HUES64 (cell line): Measurements from ENCODE around the gene KCP.

ENCODE experiments used
- H3K27ac ChIP-seq: 2 replicates; pipeline ENCODE4 v1.7.0; 2013; ENCODE audit warnings: low read depth, low read length, inconsistent platforms
- H3K27me3 ChIP-seq: 2 replicates; pipeline ENCODE4 v1.6.1; 2013; ENCODE audit warnings: mild to moderate bottlenecking, low read length; ENCODE audit not compliant: insufficient read depth
- H3K36me3 ChIP-seq: 2 replicates; pipeline ENCODE4 v1.6.1; 2013; ENCODE audit warnings: mild to moderate bottlenecking, low read length; ENCODE audit not compliant: insufficient read depth
- H3K4me1 ChIP-seq: 2 replicates; pipeline ENCODE4 v1.6.1; 2013; ENCODE audit warnings: mild to moderate bottlenecking, low read length, moderate library complexity; ENCODE audit not compliant: insufficient read depth
- H3K4me3 ChIP-seq: 2 replicates; pipeline ENCODE4 v1.5.1; 2013; ENCODE audit warnings: mild to moderate bottlenecking, low read length, moderate library complexity
- H3K9ac ChIP-seq: 2 replicates; pipeline ENCODE4 v1.6.1; 2013; ENCODE audit warnings: mild to moderate bottlenecking, low read depth, low read length
- H3K9me3 ChIP-seq: 2 replicates; pipeline ENCODE4 v1.6.1; 2013; ENCODE audit warnings: low read depth, low read length; ENCODE audit not compliant: insufficient read depth
- WGBS: fragments of 150-250, 120-280 bp; methylation state at CpG from one replicate; pipeline ENCODE4 v1.1.7; 2013; ENCODE audit warnings: missing lambda C conversion rate; 5-methylcytosine and 5-hydroxymethylcytosine counted together

Gene KCP

GRCh38 chr7:128852537-128853254, 57.8 kb downstream of the KCP start:
- Histone ChIP-seq H3K27me3 (no peaks in the 10 kb centered on the region), H3K36me3 (peaks cover 62% of the 10 kb centered on the region), H3K9me3 (no peaks in the 10 kb centered on the region), H3K27ac (no peak overlapping the region), H3K9ac (no peak overlapping the region), H3K4me1 (no peaks in the 10 kb centered on the region), H3K4me3 (no peak overlapping the region)
- WGBS = 95% methylated on average over 28 of the region's 28 CpGs

- Histone ChIP-seq H3K4me1 (no peaks in the 10 kb centered on the region), H3K4me3 (no peak overlapping the region), H3K27ac (no peak overlapping the region), H3K9me3 (no peaks in the 10 kb centered on the region), H3K27me3 (no peaks in the 10 kb centered on the region), H3K9ac (no peak overlapping the region; the same call in 1 of the 2 replicates), H3K36me3 (peaks cover 61% of the 10 kb centered on the region)
- WGBS = 95% methylated on average over 18 of the region's 18 CpGs
Observed at GRCh38 chr7:128849804-128850490, 60.6 kb downstream of the KCP start.

DNA sequence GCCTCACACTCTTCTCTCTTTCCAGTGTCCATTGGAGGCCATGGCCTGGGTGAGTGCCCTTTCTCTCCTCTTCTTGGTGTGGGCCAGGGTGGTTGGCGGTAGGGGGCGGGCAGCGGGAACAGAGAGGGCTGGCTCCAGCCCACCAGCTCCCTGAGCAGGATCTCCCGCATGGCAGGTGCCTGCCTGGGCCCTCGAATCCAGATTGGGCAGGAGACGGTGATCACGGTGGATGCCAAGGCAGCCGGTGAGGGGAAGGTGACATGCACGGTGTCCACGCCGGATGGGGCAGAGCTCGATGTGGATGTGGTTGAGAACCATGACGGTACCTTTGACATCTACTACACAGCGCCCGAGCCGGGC, 61.4 kb downstream of the KCP start:
- H3K36me3 ChIP-seq = peaks cover 60% of the 10 kb centered on the region
- WGBS = 96% methylated on average over 16 of the region's 16 CpGs

GRCh38 chr7:128848289-128849155, 62.0 kb downstream of the KCP start:
- Histone ChIP-seq H3K27ac (no peak overlapping the region), H3K36me3 (peaks cover 58% of the 10 kb centered on the region), H3K4me3 (no peak overlapping the region), H3K9me3 (no peaks in the 10 kb centered on the region), H3K9ac (no peak overlapping the region), H3K4me1 (no peaks in the 10 kb centered on the region), H3K27me3 (no peaks in the 10 kb centered on the region)
- 95% methylated on average over 31 of the region's 31 CpGs for WGBS

More for the DNA sequence above, 61.4 kb downstream of the KCP start:
- Histone ChIP-seq H3K27ac (no peak overlapping the region), H3K9me3 (no peaks in the 10 kb centered on the region), H3K4me3 (no peak overlapping the region), H3K9ac (no peak overlapping the region; the same call in 1 of the 2 replicates), H3K27me3 (no peaks in the 10 kb centered on the region), H3K4me1 (no peaks in the 10 kb centered on the region)

GRCh38 chr7:128847721-128848211, 62.7 kb downstream of the KCP start:
- H3K27me3 ChIP-seq = no peaks in the 10 kb centered on the region
- no peak overlapping the region for H3K4me3 ChIP-seq
- no peaks in the 10 kb centered on the region for H3K9me3 ChIP-seq
- 96% methylated on average over 17 of the region's 17 CpGs for WGBS
- H3K27ac ChIP-seq = no peak overlapping the region
- H3K36me3 ChIP-seq = peaks cover 59% of the 10 kb centered on the region
- H3K4me1 ChIP-seq = no peaks in the 10 kb centered on the region
- H3K9ac ChIP-seq = no peak overlapping the region

- no peak overlapping the region for H3K9ac ChIP-seq
Observed at GRCh38 chr7:128846781-128847444, 63.6 kb downstream of the KCP start.

DNA sequence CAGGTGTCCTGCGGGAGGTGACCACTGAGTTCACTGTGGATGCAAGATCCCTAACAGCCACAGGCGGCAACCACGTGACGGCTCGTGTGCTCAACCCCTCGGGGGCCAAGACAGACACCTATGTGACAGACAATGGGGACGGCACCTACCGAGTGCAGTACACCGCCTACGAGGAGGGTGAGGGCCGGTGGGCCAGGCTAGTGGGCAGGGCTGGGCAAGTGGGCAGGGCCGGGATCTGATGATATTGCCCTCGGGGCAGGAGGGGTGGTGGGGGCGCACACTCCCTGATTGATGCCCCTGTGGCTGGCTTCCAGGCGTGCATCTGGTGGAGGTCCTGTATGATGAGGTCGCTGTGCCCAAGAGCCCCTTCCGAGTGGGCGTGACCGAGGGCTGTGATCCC, 64.5 kb downstream of the KCP start:
- Histone ChIP-seq H3K9ac (no peak overlapping the region), H3K36me3 (peaks cover 48% of the 10 kb centered on the region; the same call in 1 of the 2 replicates), H3K9me3 (no peaks in the 10 kb centered on the region)

More at GRCh38 chr7:128846781-128847444, 63.6 kb downstream of the KCP start:
- Histone ChIP-seq H3K9me3 (no peaks in the 10 kb centered on the region), H3K27me3 (no peaks in the 10 kb centered on the region), H3K4me3 (no peak overlapping the region), H3K27ac (no peak overlapping the region), H3K4me1 (no peaks in the 10 kb centered on the region), H3K36me3 (peaks cover 55% of the 10 kb centered on the region; the same call in 1 of the 2 replicates)
- 95% methylated on average over 14 of the region's 14 CpGs for WGBS

GRCh38 chr7:128845475-128845874, 65.0 kb downstream of the KCP start:
- no peaks in the 10 kb centered on the region for H3K9me3 ChIP-seq
- no peak overlapping the region for H3K4me3 ChIP-seq
- WGBS = 89% methylated on average over 5 of the region's 5 CpGs
- no peaks in the 10 kb centered on the region for H3K4me1 ChIP-seq
- no peaks in the 10 kb centered on the region for H3K27me3 ChIP-seq
- H3K9ac ChIP-seq = no peak overlapping the region
- H3K36me3 ChIP-seq = peaks cover 46% of the 10 kb centered on the region; the same call in 1 of the 2 replicates
- no peak overlapping the region for H3K27ac ChIP-seq

More for the DNA sequence above, 64.5 kb downstream of the KCP start:
- H3K4me3 ChIP-seq = no peak overlapping the region
- H3K4me1 ChIP-seq = no peaks in the 10 kb centered on the region
- WGBS = 92% methylated on average over 19 of the region's 19 CpGs
- no peaks in the 10 kb centered on the region for H3K27me3 ChIP-seq
- no peak overlapping the region for H3K27ac ChIP-seq

DNA sequence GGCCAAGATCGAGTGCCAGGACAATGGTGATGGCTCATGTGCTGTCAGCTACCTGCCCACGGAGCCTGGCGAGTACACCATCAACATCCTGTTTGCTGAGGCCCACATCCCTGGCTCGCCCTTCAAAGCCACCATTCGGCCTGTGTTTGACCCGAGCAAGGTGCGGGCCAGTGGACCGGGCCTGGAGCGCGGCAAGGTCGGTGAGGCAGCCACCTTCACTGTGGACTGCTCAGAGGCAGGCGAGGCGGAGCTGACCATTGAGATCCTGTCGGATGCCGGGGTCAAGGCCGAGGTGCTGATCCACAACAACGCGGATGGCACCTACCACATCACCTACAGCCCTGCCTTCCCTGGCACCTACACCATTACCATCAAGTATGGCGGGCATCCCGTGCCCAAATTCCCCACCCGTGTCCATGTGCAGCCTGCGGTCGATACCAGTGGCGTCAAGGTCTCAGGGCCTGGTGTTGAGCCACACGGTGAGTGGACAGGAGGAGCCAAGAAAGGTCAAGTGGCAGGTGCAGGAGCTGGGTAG, 65.7 kb downstream of the KCP start:
- H3K9me3 ChIP-seq = no peaks in the 10 kb centered on the region
- no peak overlapping the region for H3K27ac ChIP-seq
- no peaks in the 10 kb centered on the region for H3K27me3 ChIP-seq
- no peak overlapping the region for H3K9ac ChIP-seq
- WGBS = 96% methylated on average over 25 of the region's 25 CpGs
- H3K36me3 ChIP-seq = peaks cover 46% of the 10 kb centered on the region; the same call in 1 of the 2 replicates
- no peak overlapping the region for H3K4me3 ChIP-seq
- H3K4me1 ChIP-seq = no peaks in the 10 kb centered on the region

DNA sequence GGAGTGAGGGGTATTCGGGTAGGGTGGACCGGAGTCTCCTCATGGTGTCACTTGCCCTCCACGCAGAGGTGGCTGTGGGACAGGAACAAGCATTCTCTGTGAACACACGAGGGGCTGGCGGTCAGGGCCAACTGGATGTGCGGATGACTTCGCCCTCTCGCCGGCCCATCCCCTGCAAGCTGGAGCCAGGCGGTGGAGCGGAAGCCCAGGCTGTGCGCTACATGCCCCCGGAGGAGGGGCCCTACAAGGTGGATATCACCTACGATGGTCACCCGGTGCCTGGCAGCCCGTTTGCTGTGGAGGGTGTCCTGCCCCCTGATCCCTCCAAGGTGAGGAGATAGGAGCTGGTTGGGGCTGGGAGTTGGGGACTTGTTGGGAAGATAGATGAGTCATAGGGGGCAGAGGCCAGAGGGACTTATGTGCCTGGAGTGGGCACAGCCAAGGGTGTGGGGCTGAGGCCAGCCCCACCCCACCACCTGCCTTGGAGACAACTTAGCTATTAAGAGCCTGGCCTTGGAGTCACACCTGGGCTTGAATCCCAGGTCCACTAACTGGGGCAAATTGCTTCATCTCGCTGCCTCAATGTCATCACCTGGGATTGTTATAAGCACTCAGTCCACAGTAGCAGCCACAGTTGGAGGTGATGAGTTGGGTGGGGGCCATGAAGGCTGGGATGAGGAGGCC, 66.4 kb downstream of the KCP start:
- Histone ChIP-seq H3K4me3 (no peak overlapping the region), H3K27ac (no peak overlapping the region), H3K36me3 (peaks cover 40% of the 10 kb centered on the region; the same call in 1 of the 2 replicates), H3K9me3 (no peaks in the 10 kb centered on the region), H3K9ac (no peak overlapping the region), H3K27me3 (no peaks in the 10 kb centered on the region), H3K4me1 (no peaks in the 10 kb centered on the region)
- 96% methylated on average over 17 of the region's 17 CpGs for WGBS
